Vagina (tissue), 2 donors: ENCODE data around the gene PCNT. TPM values are rescaled to one million over a fixed set of nuclear protein-coding genes. Genes with fewer than 3 reads are reported as not detected.

ENCODE experiments used
- DNase-seq, 2 donors: peaks; one replicate each; pipeline ENCODE4 v3.0.0-alpha.2; 2017; ENCODE audit errors: extremely low spot score in 2 of 2
- H3K27ac ChIP-seq: fragments of 200-600 bp; sonication (generic); one replicate; pipeline ENCODE4 v1.5.1; 2019
- H3K27me3 ChIP-seq: fragments of 200-600 bp; sonication (generic); one replicate; pipeline ENCODE4 v1.5.1; 2019
- H3K36me3 ChIP-seq, 2 donors: fragments of 200-600 bp; sonication (generic); one replicate each; pipeline ENCODE4 v1.5.1; 2017 to 2019
- H3K4me1 ChIP-seq: fragments of 200-600 bp; sonication (generic); one replicate; pipeline ENCODE4 v1.5.1; 2019
- H3K4me3 ChIP-seq, 2 donors: fragments of 200-600 bp; sonication (generic); 1 replicate in 1 of 2; 2 replicates in 1 of 2; pipeline ENCODE4 v1.5.1; 2016 to 2019
- H3K9me3 ChIP-seq: fragments of 200-600 bp; sonication (generic); one replicate; pipeline ENCODE4 v1.5.1; 2019
- POLR2A ChIP-seq, 2 donors: fragments of 450-650 bp; IDR thresholded peaks; one replicate each; pipeline ENCODE4 v1.6.1; 2017; ENCODE audit warnings: antibody characterized with exemption in 2 of 2, mild to moderate bottlenecking in 2 of 2, moderate library complexity in 2 of 2
- POLR2AphosphoS5 ChIP-seq, 2 donors: sonication (generic); formaldehyde crosslinking; IDR thresholded peaks; one replicate each; pipeline ENCODE4 v1.9.0; 2017; ENCODE audit warnings: antibody characterized with exemption in 2 of 2, mild to moderate bottlenecking in 2 of 2, low read depth in 1 of 2; ENCODE audit not compliant: insufficient read depth in 1 of 2
- intact Hi-C: fragments of 100-400 bp; cut with DNase I; formaldehyde crosslinking; loops from one replicate; pipeline ENCODE4 v1.15.1; 2023
- total RNA-seq: library from RNA; depleted of rRNA; stranded (reverse); fragments of >200 nt; gene quantifications from one replicate; pipeline ENCODE4 v1.2.3, GENCODE V29; 2016
- TF ChIP-seq, protein P1 (sequence below), 3 experiments: fragments of 450-650 bp in 2 of 3; fragments of 200-600 bp in 1 of 3; sonication (generic) in 1 of 3; IDR thresholded peaks; one replicate each; pipeline ENCODE4 v1.5.1; 2017 to 2019; ENCODE audit warnings: antibody characterized with exemption in 3 of 3, mild to moderate bottlenecking in 2 of 3, moderate library complexity in 2 of 3

The PCNT gene
- total RNA-seq, 1 donor from 2014 or later = 35.8 TPM

GRCh38 chr21:46412521-46413364 lies 88.8 kb downstream of the PCNT start:
- DNase-seq = no peak
- Histone ChIP-seq H3K9me3 (no peaks in the 10 kb centered on the region), H3K27me3 (no peaks in the 10 kb centered on the region), H3K36me3 (peaks cover 0 to 24% of the 10 kb centered on the region in 2 donors), H3K4me1 (no peaks in the 10 kb centered on the region), H3K4me3 (no peak overlapping the region), H3K27ac (no peak overlapping the region)
- TF ChIP-seq POLR2AphosphoS5 (IDR thresholded peaks at IDR 0.05; ENCODE audit: insufficient read depth in 1 of 2, low read depth in 1 of 2) (no peak), POLR2A (IDR thresholded peaks at IDR 0.05) (no peak)
- TF ChIP-seq, protein P1, sequence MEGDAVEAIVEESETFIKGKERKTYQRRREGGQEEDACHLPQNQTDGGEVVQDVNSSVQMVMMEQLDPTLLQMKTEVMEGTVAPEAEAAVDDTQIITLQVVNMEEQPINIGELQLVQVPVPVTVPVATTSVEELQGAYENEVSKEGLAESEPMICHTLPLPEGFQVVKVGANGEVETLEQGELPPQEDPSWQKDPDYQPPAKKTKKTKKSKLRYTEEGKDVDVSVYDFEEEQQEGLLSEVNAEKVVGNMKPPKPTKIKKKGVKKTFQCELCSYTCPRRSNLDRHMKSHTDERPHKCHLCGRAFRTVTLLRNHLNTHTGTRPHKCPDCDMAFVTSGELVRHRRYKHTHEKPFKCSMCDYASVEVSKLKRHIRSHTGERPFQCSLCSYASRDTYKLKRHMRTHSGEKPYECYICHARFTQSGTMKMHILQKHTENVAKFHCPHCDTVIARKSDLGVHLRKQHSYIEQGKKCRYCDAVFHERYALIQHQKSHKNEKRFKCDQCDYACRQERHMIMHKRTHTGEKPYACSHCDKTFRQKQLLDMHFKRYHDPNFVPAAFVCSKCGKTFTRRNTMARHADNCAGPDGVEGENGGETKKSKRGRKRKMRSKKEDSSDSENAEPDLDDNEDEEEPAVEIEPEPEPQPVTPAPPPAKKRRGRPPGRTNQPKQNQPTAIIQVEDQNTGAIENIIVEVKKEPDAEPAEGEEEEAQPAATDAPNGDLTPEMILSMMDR (IDR thresholded peaks at IDR 0.05) = no peak
- intact Hi-C loops = no loop called here

GRCh38 chr21:46413365-46413696 lies 89.4 kb downstream of the PCNT start:
- H3K36me3 ChIP-seq = peaks cover 0 to 25% of the 10 kb centered on the region in 2 donors
- no peaks in the 10 kb centered on the region for H3K27me3 ChIP-seq

GRCh38 chr21:46414965-46415275 lies 91.0 kb downstream of the PCNT start:
- Histone ChIP-seq H3K27ac (no peak overlapping the region), H3K4me3 (no peak overlapping the region), H3K36me3 (peaks cover 0 to 36% of the 10 kb centered on the region in 2 donors), H3K27me3 (no peaks in the 10 kb centered on the region), H3K4me1 (no peaks in the 10 kb centered on the region), H3K9me3 (no peaks in the 10 kb centered on the region)
- intact Hi-C loops = no loop called here
- TF ChIP-seq, protein P1 (IDR thresholded peaks at IDR 0.05) = no peak
- TF ChIP-seq POLR2A (IDR thresholded peaks at IDR 0.05) = no peak
- TF ChIP-seq POLR2AphosphoS5 (IDR thresholded peaks at IDR 0.05; ENCODE audit: insufficient read depth in 1 of 2, low read depth in 1 of 2) = no peak
- no peak for DNase-seq

More at GRCh38 chr21:46413365-46413696, 89.4 kb downstream of the PCNT start:
- DNase-seq = no peak
- Histone ChIP-seq H3K4me3 (no peak overlapping the region), H3K9me3 (no peaks in the 10 kb centered on the region), H3K27ac (no peak overlapping the region), H3K4me1 (no peaks in the 10 kb centered on the region)
- intact Hi-C loops = no loop called here
- TF ChIP-seq POLR2A (IDR thresholded peaks at IDR 0.05) (no peak), POLR2AphosphoS5 (IDR thresholded peaks at IDR 0.05; ENCODE audit: insufficient read depth in 1 of 2, low read depth in 1 of 2) (no peak)

- Histone ChIP-seq H3K4me3 (no peak overlapping the region), H3K4me1 (no peaks in the 10 kb centered on the region), H3K9me3 (no peaks in the 10 kb centered on the region), H3K27me3 (no peaks in the 10 kb centered on the region), H3K36me3 (peaks cover 0 to 43% of the 10 kb centered on the region in 2 donors), H3K27ac (no peak overlapping the region)
- intact Hi-C loops = no loop called here
- TF ChIP-seq, protein P1 (IDR thresholded peaks at IDR 0.05) = no peak
- no peak for TF ChIP-seq POLR2A (IDR thresholded peaks at IDR 0.05)
- DNase-seq = no peak
Observed at GRCh38 chr21:46416551-46416950, 92.6 kb downstream of the PCNT start.

DNA sequence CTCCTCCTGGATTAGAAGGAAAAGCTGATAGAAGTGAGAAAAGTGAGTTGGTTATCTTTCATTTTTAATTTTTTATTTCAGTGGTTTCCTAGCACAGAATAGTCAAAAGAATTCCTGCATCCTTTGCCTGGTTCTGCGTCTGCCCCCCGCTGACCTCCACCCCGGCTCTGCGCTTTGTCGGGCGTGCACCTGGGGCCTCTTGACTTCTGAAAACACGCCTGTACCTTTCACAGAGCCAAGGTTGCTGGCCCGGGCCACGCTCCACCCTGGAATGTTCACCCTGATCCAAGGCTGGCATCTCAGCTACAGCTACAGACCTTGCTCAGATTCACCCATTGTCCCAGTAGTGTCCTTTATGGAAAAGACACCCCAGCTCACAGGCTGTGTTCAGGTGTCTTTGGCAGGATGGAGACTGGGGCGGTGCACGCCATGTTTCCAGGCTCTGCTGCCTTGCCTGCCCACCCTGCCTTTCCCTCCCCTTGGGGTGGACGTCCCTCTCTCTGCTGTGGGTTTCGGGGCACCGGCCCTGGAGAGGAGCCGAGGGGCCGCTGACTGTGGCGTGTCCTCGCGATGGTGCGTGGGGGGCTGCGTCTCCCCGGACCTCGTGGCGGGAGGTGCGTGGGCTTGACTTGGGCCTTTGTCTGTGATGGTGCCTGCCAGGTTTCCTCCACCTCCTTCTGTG lies 94.5 kb downstream of the PCNT start:
- H3K27ac ChIP-seq = no peak overlapping the region
- no peaks in the 10 kb centered on the region for H3K9me3 ChIP-seq
- peaks cover 0 to 44% of the 10 kb centered on the region in 2 donors for H3K36me3 ChIP-seq
- no peaks in the 10 kb centered on the region for H3K27me3 ChIP-seq
- no peak overlapping the region for H3K4me3 ChIP-seq
- intact Hi-C loops = no loop called here
- no peaks in the 10 kb centered on the region for H3K4me1 ChIP-seq
- DNase-seq = no peak
- TF ChIP-seq POLR2AphosphoS5 (IDR thresholded peaks at IDR 0.05; ENCODE audit: insufficient read depth in 1 of 2, low read depth in 1 of 2) (no peak), POLR2A (IDR thresholded peaks at IDR 0.05) (no peak)
- TF ChIP-seq, protein P1 (IDR thresholded peaks at IDR 0.05) = no peak
